IMR-90 (cell line): ENCODE measurements around the gene RHEX. TPM values are rescaled to one million over a fixed set of nuclear protein-coding genes. Genes with fewer than 3 reads are reported as not detected.

Source experiments
- ATAC-seq: fragments of 200-7000 bp; cut with Tn5 transposase; 2 replicates; pipeline ENCODE4 v1.9.1; 2020; ENCODE audit warnings: low read depth, mild to moderate bottlenecking, moderate library complexity
- BruUV-seq: library from RNA; stranded (reverse); fragments of 400-500 nt; replicated peaks from 2 replicates; lab custom pipeline; 2021; lab: Mats Ljungman, UMichigan
- CTCF ChIA-PET: fragments of 300-600 bp; formaldehyde crosslinking; extraction: SDS; loops from one replicate; lab custom pipeline; 2021; ENCODE audit warnings: antibody characterized with exemption; lab: Yijun Ruan, JAX
- POLR2A ChIA-PET: fragments of 300-600 bp; sonication (Branson Sonifier 250); formaldehyde crosslinking; loops from one replicate; lab custom pipeline; 2022; ENCODE audit warnings: antibody characterized with exemption; ENCODE audit not compliant: unreplicated experiment; lab: Charles Lee
- DNase-seq: peaks from one replicate; pipeline ENCODE4 v3.0.0; 2013
- H2AFZ ChIP-seq: replicated peaks from 2 replicates; pipeline ENCODE3; 2013; ENCODE audit warnings: low read length, mild to moderate bottlenecking; ENCODE audit not compliant: poor library complexity
- H2AK5ac ChIP-seq: 2 replicates; pipeline ENCODE4 v1.6.1; 2013; ENCODE audit warnings: low read depth, low read length, inconsistent platforms
- H2AK9ac ChIP-seq: replicated peaks from 2 replicates; pipeline ENCODE3; 2013; ENCODE audit warnings: mild to moderate bottlenecking, low read depth, low read length, moderate library complexity; ENCODE audit not compliant: poor library complexity
- H2BK120ac ChIP-seq: 2 replicates; pipeline ENCODE4 v1.6.1; 2013; ENCODE audit warnings: low read depth, low read length, inconsistent platforms
- H2BK15ac ChIP-seq: 3 replicates; pipeline ENCODE4 v1.6.1; 2013; ENCODE audit warnings: low read depth, low read length, inconsistent platforms
- H2BK20ac ChIP-seq: 2 replicates; pipeline ENCODE4 v1.6.1; 2013; ENCODE audit warnings: low read depth, mild to moderate bottlenecking, inconsistent platforms, low read length, moderate library complexity
- H2BK5ac ChIP-seq: 2 replicates; pipeline ENCODE4 v1.6.1; 2013; ENCODE audit warnings: mild to moderate bottlenecking, low read depth, low read length, inconsistent platforms; ENCODE audit not compliant: poor library complexity, severe bottlenecking
- H3K14ac ChIP-seq: replicated peaks from 2 replicates; pipeline ENCODE4 v1.6.1; 2013; ENCODE audit warnings: low read depth, low read length, inconsistent platforms
- H3K18ac ChIP-seq: 2 replicates; pipeline ENCODE4 v1.6.1; 2013; ENCODE audit warnings: low read depth, low read length, control low read depth
- H3K23ac ChIP-seq: 2 replicates; pipeline ENCODE4 v1.6.1; 2013; ENCODE audit warnings: low read depth, low read length, inconsistent platforms
- H3K27ac ChIP-seq: 2 replicates; pipeline ENCODE4 v1.5.1; 2013; ENCODE audit warnings: mild to moderate bottlenecking, control low read depth, low read length; ENCODE audit not compliant: insufficient read depth
- H3K27me3 ChIP-seq: 2 replicates; pipeline ENCODE4 v1.6.1; 2013; ENCODE audit warnings: low read length; ENCODE audit not compliant: control insufficient read depth, insufficient read depth
- H3K36me3 ChIP-seq: 2 replicates; pipeline ENCODE4 v1.6.1; 2013; ENCODE audit warnings: low read length, mixed read lengths; ENCODE audit not compliant: control insufficient read depth, insufficient read depth
- H3K4ac ChIP-seq: 2 replicates; pipeline ENCODE4 v1.6.1; 2013; ENCODE audit warnings: low read depth, low read length, inconsistent platforms
- H3K4me1 ChIP-seq: 2 replicates; pipeline ENCODE4 v1.6.1; 2013; ENCODE audit warnings: low read length, mixed read lengths; ENCODE audit not compliant: control insufficient read depth, insufficient read depth
- H3K4me2 ChIP-seq: 2 replicates; pipeline ENCODE4 v1.6.1; 2013; ENCODE audit warnings: low read depth, mild to moderate bottlenecking, control low read depth, low read length, moderate library complexity
- H3K4me3 ChIP-seq: 2 replicates; pipeline ENCODE4 v1.5.1; 2013; ENCODE audit warnings: low read depth, mild to moderate bottlenecking, control low read depth, low read length, moderate library complexity; ENCODE audit not compliant: insufficient read depth
- H3K56ac ChIP-seq: 2 replicates; pipeline ENCODE4 v1.6.1; 2013; ENCODE audit warnings: low read length, inconsistent platforms; ENCODE audit not compliant: insufficient read depth; ENCODE audit errors: extremely low read depth
- H3K79me1 ChIP-seq, 2 experiments: 2 replicates each; pipeline ENCODE4 v1.6.1; 2013; ENCODE audit warnings: low read length in 2 of 2, inconsistent platforms in 1 of 2, low read depth in 1 of 2
- H3K9ac ChIP-seq: 2 replicates; pipeline ENCODE4 v1.6.1; 2013; ENCODE audit warnings: low read depth, low read length, control low read depth
- H3K9me1 ChIP-seq: 2 replicates; pipeline ENCODE4 v1.6.1; 2013; ENCODE audit warnings: low read length, inconsistent platforms; ENCODE audit not compliant: insufficient read depth
- H3K9me3 ChIP-seq: 2 replicates; pipeline ENCODE4 v1.6.1; 2013; ENCODE audit warnings: low read length; ENCODE audit not compliant: control insufficient read depth, insufficient read depth
- H4K20me1 ChIP-seq: 2 replicates; pipeline ENCODE4 v1.6.1; 2013; ENCODE audit warnings: low read length, inconsistent platforms; ENCODE audit not compliant: insufficient read depth
- H4K5ac ChIP-seq: 2 replicates; pipeline ENCODE4 v1.6.1; 2013; ENCODE audit warnings: mild to moderate bottlenecking, low read depth, low read length, control low read depth
- H4K8ac ChIP-seq, 2 experiments: 2 replicates each; pipeline ENCODE4 v1.6.1; 2013; ENCODE audit warnings: low read depth in 2 of 2, low read length in 2 of 2, control low read depth in 1 of 2, inconsistent platforms in 1 of 2
- H4K91ac ChIP-seq: 2 replicates; pipeline ENCODE4 v1.6.1; 2013; ENCODE audit warnings: low read depth, low read length, inconsistent platforms; ENCODE audit not compliant: insufficient read depth
- BHLHE40 ChIP-seq: fragments of 150-350 bp; IDR thresholded peaks from 2 replicates; pipeline ENCODE4 v1.6.1; 2016; ENCODE audit warnings: mild to moderate bottlenecking, low read depth, low read length
- CEBPB ChIP-seq: IDR thresholded peaks from 2 replicates; pipeline ENCODE4 v1.6.1; 2012; ENCODE audit warnings: low read depth, low read length, improper control_type of control experiment
- CHD1 ChIP-seq: IDR thresholded peaks from 2 replicates; pipeline ENCODE4 v1.6.1; 2012; ENCODE audit warnings: low read depth, low read length, improper control_type of control experiment
- FOS ChIP-seq: fragments of 150-350 bp; IDR thresholded peaks from 2 replicates; pipeline ENCODE4 v1.6.1; 2016; ENCODE audit warnings: low read depth, low read length
- MAFK ChIP-seq: IDR thresholded peaks from 2 replicates; pipeline ENCODE4 v1.6.1; 2012; ENCODE audit warnings: low read depth, low read length, improper control_type of control experiment
- MAZ ChIP-seq: IDR thresholded peaks from 2 replicates; pipeline ENCODE4 v1.6.1; 2012; ENCODE audit warnings: low read depth, mild to moderate bottlenecking, low read length, improper control_type of control experiment, moderate library complexity, borderline replicate concordance
- MXI1 ChIP-seq: IDR thresholded peaks from 2 replicates; pipeline ENCODE4 v1.6.1; 2012; ENCODE audit warnings: low read depth, mild to moderate bottlenecking, low read length, moderate library complexity, borderline replicate concordance
- NFE2L2 ChIP-seq: fragments of 150-350 bp; IDR thresholded peaks from 2 replicates; pipeline ENCODE4 v1.6.1; 2016; ENCODE audit warnings: low read depth, mild to moderate bottlenecking, low read length
- POLR2A ChIP-seq: IDR thresholded peaks from 2 replicates; pipeline ENCODE4 v1.6.1; 2012; ENCODE audit warnings: mild to moderate bottlenecking, low read depth, low read length
- RAD21 ChIP-seq: IDR thresholded peaks from 2 replicates; pipeline ENCODE4 v1.6.1; 2012; ENCODE audit warnings: low read length, improper control_type of control experiment
- RCOR1 ChIP-seq: IDR thresholded peaks from 2 replicates; pipeline ENCODE4 v1.6.1; 2012; ENCODE audit warnings: mild to moderate bottlenecking, low read length, improper control_type of control experiment; ENCODE audit not compliant: insufficient replicate concordance
- RFX5 ChIP-seq: IDR thresholded peaks from 2 replicates; pipeline ENCODE4 v1.8.0; 2012; ENCODE audit warnings: low read depth, mild to moderate bottlenecking, low read length, moderate library complexity
- SMC3 ChIP-seq: fragments of 150-350 bp; IDR thresholded peaks from 2 replicates; pipeline ENCODE4 v1.6.1; 2016; ENCODE audit warnings: low read depth, mild to moderate bottlenecking, antibody characterized with exemption, low read length, moderate library complexity
- WGBS, 2 experiments: methylation state at CpG; one replicate each; pipeline versions ENCODE4 v1.1.5 to v1.1.7; 2013; ENCODE audit warnings: missing lambda C conversion rate in 2 of 2; ENCODE audit not compliant: insufficient read length in 1 of 2; ENCODE audit errors: extremely low coverage in 2 of 2; 5-methylcytosine and 5-hydroxymethylcytosine counted together
- dilution Hi-C: fragments of 300-500 bp; cut with HindIII; formaldehyde crosslinking; loops from one replicate; pipeline ENCODE4 v1.14.3; 2018; ENCODE audit warnings: low sequenced_read_pairs; ENCODE audit not compliant: unreplicated experiment
- in situ Hi-C: fragments of 300-500 bp; cut with MboI; formaldehyde crosslinking; loops from 3 replicates; pipeline ENCODE4 v1.14.3; 2019; ENCODE audit warnings: low sequenced_read_pairs, inconsistent platforms, mixed read lengths
- intact Hi-C: fragments of 100-400 bp; cut with micrococcal nuclease; formaldehyde crosslinking; loops from 2 replicates; pipeline ENCODE4 v1.10.0; 2022
- polyA plus RNA-seq, 3 experiments: library from polyadenylated mRNA; depleted of rRNA; stranded (reverse); fragments of >200 nt; gene quantifications; 2 replicates each; pipeline ENCODE4 v1.2.3, GENCODE V29; 2012; ENCODE audit warnings: low replicate concordance in 1 of 3
- total RNA-seq: library from RNA; depleted of rRNA; stranded (reverse); fragments of >200 nt; gene quantifications from 2 replicates; pipeline ENCODE4 v1.2.3, GENCODE V29; 2012
- TF ChIP-seq, protein P1 (sequence below): conservative IDR thresholded peaks from 2 replicates; pipeline ENCODE4 v1.5.1; 2012; ENCODE audit warnings: mild to moderate bottlenecking, low read depth, low read length, improper control_type of control experiment
- TF ChIP-seq, protein P2 (sequence below): fragments of 150-350 bp; IDR thresholded peaks from 2 replicates; pipeline ENCODE4 v1.6.1; 2017; ENCODE audit warnings: mild to moderate bottlenecking, antibody characterized with exemption, low read length, low read depth
- TF ChIP-seq, protein P3 (sequence below): fragments of 150-350 bp; IDR thresholded peaks from 2 replicates; pipeline ENCODE4 v1.6.1; 2016; ENCODE audit warnings: low read depth, mild to moderate bottlenecking, low read length, moderate library complexity, borderline replicate concordance

The RHEX gene
- total and polyA plus RNA-seq, 2 of the 4 experiments (the other 2 are of a cell fraction): not detected

- peaks cover 36% of the 10 kb centered on the region for H3K27me3 ChIP-seq
- in situ Hi-C loops: no loop called here
- H3K4me3 ChIP-seq: no peak overlapping the region
- H2BK15ac ChIP-seq: no peak overlapping the region
- no peaks in the 10 kb centered on the region for H3K36me3 ChIP-seq
- no CpG with 5 or more reads among the region's 4 CpGs for WGBS, 2 experiments
- H3K9me3 ChIP-seq: peaks cover 4% of the 10 kb centered on the region
- no peaks in the 10 kb centered on the region for H3K4me1 ChIP-seq
- BruUV-seq: no TSS peak
- H2AK9ac ChIP-seq: no peak overlapping the region
- H2BK20ac ChIP-seq: no peak overlapping the region
- no peak overlapping the region for H3K23ac ChIP-seq
- H3K9ac ChIP-seq: no peak overlapping the region
- dilution Hi-C loops: no loop called here
- no peak overlapping the region for H3K4ac ChIP-seq
- TF ChIP-seq CHD1 (no peak), BHLHE40 (no peak), SMC3 (no peak), POLR2A (no peak), CEBPB (no peak), RCOR1 (no peak), FOS (no peak), NFE2L2 (no peak), RFX5 (no peak), MXI1 (no peak), MAZ (no peak), MAFK (no peak), RAD21 (no peak)
- TF ChIP-seq, protein P1, sequence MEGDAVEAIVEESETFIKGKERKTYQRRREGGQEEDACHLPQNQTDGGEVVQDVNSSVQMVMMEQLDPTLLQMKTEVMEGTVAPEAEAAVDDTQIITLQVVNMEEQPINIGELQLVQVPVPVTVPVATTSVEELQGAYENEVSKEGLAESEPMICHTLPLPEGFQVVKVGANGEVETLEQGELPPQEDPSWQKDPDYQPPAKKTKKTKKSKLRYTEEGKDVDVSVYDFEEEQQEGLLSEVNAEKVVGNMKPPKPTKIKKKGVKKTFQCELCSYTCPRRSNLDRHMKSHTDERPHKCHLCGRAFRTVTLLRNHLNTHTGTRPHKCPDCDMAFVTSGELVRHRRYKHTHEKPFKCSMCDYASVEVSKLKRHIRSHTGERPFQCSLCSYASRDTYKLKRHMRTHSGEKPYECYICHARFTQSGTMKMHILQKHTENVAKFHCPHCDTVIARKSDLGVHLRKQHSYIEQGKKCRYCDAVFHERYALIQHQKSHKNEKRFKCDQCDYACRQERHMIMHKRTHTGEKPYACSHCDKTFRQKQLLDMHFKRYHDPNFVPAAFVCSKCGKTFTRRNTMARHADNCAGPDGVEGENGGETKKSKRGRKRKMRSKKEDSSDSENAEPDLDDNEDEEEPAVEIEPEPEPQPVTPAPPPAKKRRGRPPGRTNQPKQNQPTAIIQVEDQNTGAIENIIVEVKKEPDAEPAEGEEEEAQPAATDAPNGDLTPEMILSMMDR: no peak
- TF ChIP-seq, protein P2, sequence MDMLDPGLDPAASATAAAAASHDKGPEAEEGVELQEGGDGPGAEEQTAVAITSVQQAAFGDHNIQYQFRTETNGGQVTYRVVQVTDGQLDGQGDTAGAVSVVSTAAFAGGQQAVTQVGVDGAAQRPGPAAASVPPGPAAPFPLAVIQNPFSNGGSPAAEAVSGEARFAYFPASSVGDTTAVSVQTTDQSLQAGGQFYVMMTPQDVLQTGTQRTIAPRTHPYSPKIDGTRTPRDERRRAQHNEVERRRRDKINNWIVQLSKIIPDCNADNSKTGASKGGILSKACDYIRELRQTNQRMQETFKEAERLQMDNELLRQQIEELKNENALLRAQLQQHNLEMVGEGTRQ: no peak
- TF ChIP-seq, protein P3, sequence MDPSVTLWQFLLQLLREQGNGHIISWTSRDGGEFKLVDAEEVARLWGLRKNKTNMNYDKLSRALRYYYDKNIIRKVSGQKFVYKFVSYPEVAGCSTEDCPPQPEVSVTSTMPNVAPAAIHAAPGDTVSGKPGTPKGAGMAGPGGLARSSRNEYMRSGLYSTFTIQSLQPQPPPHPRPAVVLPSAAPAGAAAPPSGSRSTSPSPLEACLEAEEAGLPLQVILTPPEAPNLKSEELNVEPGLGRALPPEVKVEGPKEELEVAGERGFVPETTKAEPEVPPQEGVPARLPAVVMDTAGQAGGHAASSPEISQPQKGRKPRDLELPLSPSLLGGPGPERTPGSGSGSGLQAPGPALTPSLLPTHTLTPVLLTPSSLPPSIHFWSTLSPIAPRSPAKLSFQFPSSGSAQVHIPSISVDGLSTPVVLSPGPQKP: no peak
- no peak overlapping the region for H3K56ac ChIP-seq
- no peak overlapping the region for H3K27ac ChIP-seq
- intact Hi-C loops: loop anchor here (1.0 kb wide), 1 partner anchor 76 kb away; no protein-coding TSS in a partner anchor
- H4K20me1 ChIP-seq: no peaks in the 10 kb centered on the region
- no peaks in the 10 kb centered on the region for H3K9me1 ChIP-seq
- no peak overlapping the region for H4K8ac ChIP-seq
- ChIA-PET POLR2A (no interaction called here), CTCF (interaction anchor here (0.8 to 1.3 kb wide), 4 partner anchors 12 to 43 kb away, joined by 3 to 5 read pairs (median 4); partner anchors contain the start of gene RAB7B)
- no peak overlapping the region for H2BK120ac ChIP-seq
- H4K91ac ChIP-seq: no peak overlapping the region
- ATAC-seq (no peak), DNase-seq (no peak)
- no peak overlapping the region for H2AFZ ChIP-seq
- H3K14ac ChIP-seq: no peak overlapping the region
- no peak overlapping the region for H3K18ac ChIP-seq
- H3K79me1 ChIP-seq: no peaks in the 10 kb centered on the region
- H3K4me2 ChIP-seq: no peak overlapping the region
- no peak overlapping the region for H4K5ac ChIP-seq
- H2AK5ac ChIP-seq: no peak overlapping the region
- no peak overlapping the region for H2BK5ac ChIP-seq
These were observed 22.8 kb upstream of the RHEX start for GRCh38 chr1:206030191-206030590.
